Right forelimb (tissue), 1 donor: ENCODE measurements around the gene NMNAT2.

Experiments used
- DNase-seq: peaks from one replicate; pipeline ENCODE4 v3.0.0-alpha.2; 2018

Gene NMNAT2

GRCh38 chr1:183203094-183203493, 215.1 kb downstream of the NMNAT2 start:
- DNase-seq, result no peak

- no peak for DNase-seq
Observed at GRCh38 chr1:183200451-183200850, 217.7 kb downstream of the NMNAT2 start.

GRCh38 chr1:183199304-183199703, 218.9 kb downstream of the NMNAT2 start:
- no peak for DNase-seq

GRCh38 chr1:183198463-183198862, 219.7 kb downstream of the NMNAT2 start:
- no peak for DNase-seq
